COR-L47 (cell line): ENCODE results near the gene NAA10.

Source experiments
- DNase-seq: peaks from one replicate; lab custom pipeline; 2025; lab: John Stamatoyannopoulos, UW

Gene NAA10

DNA sequence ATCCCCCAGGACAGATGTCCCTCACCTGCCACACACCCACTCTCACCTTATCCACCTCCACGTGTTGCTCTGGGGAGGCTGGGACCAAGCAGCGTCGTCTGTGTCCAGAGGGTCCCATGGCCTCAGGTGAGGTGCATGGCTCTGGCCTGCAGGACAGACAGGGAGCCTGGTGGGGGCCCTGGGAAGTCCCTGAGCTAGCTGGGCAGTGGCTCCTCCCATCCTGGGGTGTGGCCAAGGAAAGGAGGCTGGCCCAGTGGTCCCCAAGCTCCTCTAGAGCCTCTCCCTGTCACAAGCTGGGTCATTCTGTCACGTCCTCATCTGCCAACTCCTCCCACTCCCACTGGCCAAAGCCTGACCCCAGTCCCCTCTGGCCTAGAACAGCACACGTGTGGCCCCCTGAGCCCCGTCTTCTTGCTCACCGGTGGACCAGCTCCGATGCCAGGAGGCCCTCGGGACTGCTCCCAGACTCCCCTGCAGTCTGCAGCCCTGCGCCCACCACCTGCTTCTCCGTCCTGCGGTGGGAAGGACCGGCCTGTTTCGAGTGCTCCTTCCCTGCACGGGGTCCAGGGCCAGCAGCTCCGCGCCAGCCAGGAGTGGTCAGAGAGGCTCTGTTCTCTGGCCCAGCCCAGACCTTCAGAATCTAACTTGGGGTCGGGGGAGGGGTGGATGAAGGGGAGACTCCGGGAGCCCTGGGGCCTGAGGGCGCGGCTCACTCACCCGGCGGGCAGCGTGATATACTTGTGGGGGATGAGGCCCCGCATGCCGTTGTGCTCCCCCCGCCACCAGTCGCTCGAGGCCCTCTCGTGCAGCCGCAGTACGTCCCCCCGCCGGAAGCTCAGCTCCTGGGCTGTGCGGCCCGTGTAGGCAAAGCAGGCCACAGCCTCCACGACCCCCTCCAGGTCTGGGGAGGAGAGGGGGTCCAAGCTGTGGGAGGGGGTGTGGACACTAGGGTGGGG, 25.5 kb downstream of the NAA10 start:
- no peak for DNase-seq

DNA sequence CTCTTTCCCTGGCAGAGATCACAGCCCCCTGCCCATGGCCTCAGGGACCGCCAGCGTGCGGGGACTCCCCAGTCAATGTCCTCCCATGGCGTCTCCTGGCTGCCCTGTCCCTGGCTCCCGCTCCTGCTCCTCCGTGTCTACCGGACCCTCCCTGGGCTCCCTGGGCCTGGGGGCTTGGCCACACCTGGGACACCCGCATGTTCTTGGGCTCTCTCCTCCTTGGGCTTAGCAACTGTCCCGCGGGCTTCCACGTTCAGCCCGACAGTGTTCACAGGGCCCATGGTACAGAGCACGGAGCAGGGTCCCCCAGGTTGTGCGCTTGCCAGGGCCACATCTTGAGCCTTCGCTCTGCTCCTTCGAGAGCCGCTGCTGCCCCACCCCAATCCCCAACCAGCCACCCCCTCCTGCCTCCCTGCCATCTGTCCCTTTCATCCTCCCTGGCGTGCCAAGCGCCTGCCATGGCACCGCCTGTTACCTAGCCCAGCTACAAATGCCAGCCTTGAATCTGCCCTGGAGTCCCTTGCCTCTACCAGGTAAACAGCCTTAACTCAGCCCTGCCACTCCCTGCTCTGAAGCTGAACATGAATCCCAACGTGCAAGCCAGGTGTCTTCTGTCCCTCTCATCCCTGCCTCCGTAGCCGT, 26.5 kb downstream of the NAA10 start:
- DNase-seq: no peak

DNA sequence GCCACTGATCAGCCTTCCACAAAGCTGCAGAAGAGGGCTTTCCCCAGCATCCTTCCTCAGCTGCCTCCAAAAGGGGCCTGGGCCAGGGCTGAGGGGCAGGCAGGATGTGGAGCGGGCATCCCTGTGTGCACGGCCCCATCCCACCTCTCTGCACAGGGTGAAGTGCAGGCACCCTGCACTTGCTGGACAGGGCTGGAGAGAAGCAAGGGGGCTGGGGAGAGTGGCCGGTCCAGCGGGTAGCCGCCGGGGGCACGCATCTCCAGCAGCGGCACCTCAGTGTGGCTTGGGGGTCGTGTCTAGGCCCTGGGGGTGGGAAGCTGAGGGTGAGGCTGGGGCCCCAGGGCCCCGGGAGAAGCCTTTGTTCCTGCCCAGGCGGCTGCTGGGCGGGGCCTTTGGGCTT, 27.4 kb downstream of the NAA10 start:
- no peak for DNase-seq

DNA sequence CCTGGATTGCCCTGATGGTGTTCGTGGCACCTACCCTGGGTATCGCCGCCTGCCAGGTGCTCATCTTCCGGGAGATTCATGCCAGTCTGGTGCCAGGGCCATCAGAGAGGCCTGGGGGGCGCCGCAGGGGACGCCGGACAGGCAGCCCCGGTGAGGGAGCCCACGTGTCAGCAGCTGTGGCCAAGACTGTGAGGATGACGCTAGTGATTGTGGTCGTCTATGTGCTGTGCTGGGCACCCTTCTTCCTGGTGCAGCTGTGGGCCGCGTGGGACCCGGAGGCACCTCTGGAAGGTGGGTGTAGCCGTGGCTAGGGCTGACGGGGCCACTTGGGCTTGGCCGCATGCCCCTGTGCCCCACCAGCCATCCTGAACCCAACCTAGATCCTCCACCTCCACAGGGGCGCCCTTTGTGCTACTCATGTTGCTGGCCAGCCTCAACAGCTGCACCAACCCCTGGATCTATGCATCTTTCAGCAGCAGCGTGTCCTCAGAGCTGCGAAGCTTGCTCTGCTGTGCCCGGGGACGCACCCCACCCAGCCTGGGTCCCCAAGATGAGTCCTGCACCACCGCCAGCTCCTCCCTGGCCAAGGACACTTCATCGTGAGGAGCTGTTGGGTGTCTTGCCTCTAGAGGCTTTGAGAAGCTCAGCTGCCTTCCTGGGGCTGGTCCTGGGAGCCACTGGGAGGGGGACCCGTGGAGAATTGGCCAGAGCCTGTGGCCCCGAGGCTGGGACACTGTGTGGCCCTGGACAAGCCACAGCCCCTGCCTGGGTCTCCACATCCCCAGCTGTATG, 28.5 kb downstream of the NAA10 start:
- no peak for DNase-seq

DNA sequence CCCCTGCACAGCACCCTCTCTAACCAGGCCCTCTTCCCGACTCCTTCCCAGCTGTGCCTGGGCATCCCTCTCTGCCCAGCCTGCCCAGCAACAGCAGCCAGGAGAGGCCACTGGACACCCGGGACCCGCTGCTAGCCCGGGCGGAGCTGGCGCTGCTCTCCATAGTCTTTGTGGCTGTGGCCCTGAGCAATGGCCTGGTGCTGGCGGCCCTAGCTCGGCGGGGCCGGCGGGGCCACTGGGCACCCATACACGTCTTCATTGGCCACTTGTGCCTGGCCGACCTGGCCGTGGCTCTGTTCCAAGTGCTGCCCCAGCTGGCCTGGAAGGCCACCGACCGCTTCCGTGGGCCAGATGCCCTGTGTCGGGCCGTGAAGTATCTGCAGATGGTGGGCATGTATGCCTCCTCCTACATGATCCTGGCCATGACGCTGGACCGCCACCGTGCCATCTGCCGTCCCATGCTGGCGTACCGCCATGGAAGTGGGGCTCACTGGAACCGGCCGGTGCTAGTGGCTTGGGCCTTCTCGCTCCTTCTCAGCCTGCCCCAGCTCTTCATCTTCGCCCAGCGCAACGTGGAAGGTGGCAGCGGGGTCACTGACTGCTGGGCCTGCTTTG, 29.2 kb downstream of the NAA10 start:
- DNase-seq: no peak

DNA sequence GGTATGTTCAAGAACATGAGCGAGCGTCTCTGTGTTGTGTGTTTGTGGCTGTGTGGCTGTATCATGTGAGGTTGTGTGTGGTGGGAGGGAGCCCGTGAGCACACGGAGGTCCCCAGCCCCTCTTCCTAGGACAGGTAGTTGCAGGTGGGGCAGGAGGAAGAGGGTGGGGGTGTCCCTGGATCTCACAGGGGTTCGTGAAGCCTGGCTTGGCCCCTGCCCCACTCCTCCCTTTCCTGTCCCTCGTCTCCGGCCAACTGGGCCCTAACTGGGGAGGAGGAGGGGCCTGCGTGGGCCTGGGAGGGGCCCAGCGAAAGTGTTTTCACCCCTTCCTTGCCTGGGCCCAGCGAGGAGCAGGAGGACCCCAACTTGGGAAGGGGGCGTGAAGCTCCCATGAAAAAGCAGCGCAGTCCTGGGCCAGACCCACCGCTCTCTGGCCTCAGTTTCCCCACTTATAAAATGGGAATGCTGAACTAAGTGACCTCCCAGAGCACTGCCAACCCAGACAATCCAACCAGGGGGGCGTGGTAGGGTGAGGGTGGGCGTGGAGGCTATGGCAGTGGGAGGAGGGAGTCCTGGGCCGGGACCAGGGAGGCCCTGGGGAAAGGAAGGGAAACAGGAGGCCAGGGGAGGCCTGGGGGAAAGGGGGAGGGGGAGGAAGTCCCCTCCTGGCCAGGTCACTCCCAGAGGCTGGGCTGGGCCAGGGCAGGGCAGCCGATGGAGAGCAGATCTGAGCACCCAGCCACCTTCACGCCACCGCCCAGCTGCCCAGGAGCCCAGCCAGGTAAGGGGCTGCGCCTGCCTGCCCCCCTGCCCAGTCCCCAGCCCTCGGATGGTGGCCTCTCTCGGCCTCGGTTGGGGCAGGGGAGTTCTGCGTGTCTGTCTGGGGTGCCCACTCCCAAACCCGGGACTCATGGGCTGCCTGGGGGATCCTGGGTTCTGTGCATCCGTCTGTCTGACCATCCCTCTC, 30.6 kb downstream of the NAA10 start, which contains the start of gene AVPR2:
Gene AVPR2, plus strand, starts transcription at position 683 of the 967 bp plus-strand sequence. CDS start 473 bp downstream, outside the sequence.
- no peak for DNase-seq

DNA sequence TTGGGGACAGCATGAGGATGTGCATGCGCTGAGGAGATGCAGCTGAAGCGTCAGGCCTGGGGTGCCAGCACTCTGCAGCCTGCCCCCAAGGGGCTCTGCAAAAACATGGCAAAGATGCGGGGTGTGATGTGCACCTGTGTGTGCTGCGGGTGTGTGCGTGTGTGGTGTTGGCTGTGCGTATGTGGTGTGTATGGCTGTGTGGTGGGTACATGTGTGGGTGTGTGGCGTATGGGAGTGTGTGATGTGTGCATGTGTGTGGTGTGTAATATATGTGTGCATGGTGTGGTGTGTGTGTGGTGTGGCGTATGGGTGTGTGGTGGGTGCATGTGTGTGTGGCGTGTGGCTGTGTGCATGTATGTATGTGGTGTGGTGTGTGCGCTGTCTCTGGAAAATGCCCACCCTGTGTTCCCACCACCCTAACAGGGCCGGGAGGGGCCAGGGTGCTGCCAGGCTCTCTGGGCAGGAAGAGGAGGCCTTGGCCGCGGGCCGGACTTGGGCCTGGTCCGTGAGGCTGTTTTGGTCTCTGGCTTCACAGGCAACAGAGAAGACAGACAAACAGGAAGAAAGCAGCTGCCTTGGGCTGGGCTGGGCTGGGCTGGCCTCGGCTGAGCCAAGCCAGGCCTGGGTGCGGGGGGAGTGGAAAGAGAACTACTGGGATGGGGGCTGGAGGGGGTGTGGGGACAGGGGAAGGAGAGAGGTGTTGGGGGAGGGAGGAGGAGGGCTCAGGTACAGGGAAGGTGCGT, 31.4 kb downstream of the NAA10 start:
- no peak for DNase-seq

DNA sequence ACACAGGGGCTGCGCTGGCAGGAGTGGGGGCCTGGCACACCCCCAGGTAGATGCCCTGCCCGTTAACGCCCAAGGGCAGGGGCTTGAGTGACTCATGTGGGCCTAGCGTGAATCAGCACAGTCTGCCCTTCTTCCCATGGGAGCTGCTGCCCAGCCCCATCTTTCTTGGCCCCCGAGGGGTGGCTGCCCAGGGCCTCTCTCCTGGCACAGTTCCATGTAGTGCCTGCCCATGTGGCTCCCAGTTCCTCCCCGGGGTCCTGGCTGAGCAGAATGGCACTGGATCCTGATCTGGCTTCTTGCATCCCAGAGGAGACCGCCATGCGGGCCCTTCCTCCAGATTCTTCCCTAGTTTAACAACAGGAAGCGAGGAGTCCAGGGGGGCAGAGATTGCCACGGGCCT, 32.5 kb downstream of the NAA10 start:
- DNase-seq: no peak

DNA sequence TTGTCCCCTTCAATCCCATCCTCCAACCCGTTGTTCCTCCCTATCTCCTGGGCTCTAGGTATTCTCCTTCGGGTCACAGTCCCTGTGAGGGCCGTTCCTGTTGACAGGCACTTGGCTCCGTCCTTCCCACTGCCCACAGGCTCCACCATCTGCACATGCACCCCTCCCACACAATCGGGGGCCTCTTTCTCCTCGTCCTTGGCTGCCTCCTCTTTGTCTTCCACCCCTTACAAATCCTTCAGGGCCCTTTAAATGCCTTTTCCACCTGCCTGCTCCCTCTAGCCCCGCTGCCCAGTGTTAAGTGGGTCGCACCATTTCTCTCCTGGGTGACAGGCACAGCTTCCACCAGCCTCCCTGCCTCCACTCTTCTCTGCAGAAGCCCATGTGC, 33.1 kb downstream of the NAA10 start:
- DNase-seq: no peak

DNA sequence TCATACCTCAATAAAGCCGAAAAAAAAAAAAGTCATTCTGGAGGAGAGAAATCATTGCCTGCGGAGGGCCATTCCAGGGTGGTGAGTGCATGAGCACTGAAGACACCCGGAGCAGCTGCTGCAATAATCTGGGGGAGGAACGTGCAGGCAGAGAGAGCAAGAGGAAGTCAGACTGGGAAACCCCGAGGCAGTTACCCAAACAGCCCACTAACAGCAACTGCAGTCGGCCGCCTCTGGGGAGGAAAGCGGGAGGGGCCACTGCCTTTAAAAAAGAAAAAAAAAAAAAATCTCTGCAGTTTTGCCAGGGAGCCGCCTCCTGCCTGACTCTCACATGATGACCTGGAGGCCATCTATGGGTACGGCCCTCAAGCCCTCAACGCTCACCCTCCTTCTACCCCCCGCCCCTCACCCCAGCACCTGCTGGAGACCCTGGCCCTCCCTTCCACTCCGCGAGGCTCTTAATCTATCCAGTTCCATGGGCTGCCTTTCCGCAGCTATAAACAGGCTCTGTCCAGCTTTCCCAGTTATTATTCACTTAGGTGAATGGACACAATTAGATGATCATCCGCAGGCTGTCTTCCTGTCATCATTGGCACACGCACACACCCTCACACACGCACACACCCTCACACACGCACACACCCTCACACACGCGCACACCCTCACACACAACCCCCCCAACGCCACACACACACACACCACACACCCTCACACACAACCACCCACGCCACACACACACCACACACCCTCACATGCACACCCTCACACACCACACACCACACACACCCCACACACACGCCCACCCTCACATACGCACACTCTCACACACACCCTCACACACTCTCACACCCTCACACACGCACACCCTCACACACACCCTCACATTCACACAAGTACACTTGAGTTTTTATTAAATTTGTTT, 33.7 kb downstream of the NAA10 start:
- no peak for DNase-seq

DNA sequence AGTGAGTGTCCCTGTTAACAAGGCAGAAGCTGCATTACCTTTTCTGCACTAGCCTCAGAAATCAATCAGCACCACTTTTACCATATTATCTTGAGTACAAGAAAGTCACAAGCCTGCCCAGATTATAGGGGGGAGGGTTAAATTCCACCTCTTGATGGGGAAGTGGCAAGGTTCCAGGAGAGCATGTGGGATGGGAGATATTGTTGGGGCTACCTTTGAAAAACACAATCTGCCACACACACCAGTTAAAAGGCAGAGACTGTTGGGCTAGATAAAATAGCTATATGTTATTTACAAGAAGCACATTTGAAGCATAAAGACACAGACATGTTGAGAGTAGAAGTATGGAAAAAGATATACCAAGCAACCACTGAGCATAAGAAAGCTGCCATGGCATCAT, 36.9 kb downstream of the NAA10 start:
- no peak for DNase-seq

DNA sequence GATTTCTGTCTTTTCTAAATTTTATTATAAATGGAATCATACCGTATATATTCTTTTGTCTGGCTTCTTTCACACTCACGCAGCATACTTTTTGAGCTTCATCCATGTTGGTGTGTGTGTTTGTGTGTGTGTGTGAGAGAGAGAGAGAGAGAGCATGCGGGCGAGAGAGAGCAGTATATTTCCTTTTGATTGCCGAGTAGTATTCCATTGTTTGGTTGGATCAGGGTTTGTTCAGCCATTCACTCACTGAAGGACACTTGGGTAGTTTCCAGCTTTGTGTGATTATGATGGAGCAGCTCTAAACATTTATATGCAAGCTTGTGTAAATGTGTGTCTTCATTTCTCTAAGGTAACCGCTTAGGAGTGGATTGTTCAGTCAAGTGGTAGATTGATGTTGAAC, 45.7 kb downstream of the NAA10 start:
- DNase-seq: no peak

DNA sequence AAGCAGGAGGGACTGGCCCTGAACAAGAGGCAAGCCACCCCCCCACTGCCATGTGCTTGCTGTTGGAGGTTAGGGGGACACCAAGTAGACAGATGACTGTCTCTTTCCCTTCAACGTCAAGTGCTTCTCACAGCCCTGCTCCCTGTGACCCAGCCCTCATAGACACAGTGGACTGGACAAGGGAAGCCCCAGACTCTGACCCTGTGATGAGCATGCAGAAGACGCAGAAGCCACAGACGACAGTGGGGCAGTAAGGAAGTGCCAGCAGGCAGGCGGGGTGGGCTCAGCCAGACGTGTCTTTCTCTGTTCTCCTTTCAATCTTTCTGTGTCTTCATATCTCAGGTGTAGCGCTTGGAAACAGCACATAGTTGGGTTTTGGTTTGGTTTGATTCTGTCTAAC, 46.5 kb downstream of the NAA10 start:
- no peak for DNase-seq

DNA sequence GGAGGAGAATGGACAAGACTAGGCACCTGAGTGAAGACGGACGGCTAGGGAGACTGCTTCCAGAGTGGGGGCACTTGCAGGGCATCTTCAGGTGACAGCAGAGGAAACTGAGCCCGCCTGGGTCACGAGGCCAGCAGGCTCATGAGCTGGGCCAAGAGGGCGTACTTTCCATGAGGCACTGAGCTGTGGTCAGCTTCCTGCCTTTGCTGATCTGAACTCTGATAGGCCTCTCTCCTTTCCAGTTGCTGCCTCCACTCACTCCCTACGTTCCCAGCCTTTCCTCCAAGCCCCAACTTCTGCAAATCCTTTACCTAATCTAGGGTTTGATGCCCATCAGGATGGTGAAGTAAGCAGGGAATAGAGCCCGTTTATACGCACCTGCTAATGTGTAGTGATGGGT, 47.5 kb downstream of the NAA10 start:
- no peak for DNase-seq

DNA sequence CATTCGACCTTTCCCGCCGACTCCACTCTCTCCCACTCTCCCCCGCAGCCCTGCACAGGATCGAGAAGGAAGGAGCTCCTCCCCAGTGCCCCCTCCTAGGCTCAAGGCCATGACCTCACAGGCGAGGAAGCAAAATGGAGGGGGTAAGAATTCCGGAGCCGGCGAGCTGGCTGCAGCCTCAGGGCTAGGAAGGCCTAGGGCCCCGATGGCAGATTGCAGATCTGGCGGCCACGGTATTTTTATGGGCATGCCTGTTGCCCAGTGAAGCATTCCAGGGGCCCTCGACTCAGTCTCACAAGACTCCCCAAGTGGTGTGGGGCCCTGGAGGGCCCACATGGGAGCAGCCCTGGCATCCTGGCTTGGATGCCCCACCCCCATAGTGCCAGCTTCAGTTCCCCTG, 47.9 kb downstream of the NAA10 start:
- no peak for DNase-seq

DNA sequence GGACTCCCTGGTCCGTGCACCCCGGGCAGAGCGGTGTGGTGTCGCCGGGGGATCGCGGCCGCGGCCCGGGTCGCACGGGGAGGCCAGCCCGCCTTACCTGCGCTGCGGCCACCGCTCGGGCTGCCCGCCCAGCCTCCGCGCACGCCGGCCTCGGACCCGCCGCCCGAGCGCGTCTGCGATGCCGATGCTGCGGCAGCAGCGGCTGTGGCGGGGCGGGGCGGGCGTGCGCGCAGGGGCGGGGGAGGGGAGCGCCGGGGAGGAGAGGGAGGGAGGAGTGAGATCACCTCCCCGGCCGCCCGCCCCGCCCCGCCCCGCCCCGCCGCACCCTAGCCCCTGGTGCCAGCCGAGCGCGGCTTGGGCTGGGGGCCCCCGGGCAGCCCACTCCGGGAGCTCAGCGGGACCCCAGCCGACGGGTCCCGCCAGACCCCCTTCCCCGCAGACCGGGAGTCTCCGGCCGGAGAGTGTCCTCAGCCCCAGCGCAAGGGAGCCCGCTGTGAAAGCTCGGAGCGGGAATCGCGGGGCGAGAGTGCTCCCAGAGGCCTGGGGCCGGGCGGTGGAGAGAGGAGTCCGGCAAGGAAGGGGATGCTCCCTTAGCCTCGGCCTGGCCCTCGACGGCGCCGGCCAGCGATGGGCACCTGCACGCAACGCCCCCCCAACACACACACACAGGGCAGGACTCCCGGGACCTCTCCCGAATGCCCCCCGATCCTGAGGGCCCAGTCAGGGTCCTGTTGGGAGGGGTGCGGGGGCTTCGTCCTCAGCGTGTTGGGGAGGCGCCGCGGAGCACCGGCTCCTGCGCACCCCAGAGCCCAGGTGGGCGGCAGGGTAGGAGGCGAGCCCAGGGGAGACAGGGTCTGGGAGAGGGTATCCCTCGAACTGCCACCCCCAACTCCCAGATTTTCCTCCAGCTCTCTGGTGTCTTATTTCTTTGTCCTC, 48.6 kb downstream of the NAA10 start, which contains the start of gene L1CAM:
Gene L1CAM, minus strand, starts transcription at position 206 of the 936 bp plus-strand sequence. CDS start 10,337 bp downstream, outside the sequence.
- DNase-seq: no peak

DNA sequence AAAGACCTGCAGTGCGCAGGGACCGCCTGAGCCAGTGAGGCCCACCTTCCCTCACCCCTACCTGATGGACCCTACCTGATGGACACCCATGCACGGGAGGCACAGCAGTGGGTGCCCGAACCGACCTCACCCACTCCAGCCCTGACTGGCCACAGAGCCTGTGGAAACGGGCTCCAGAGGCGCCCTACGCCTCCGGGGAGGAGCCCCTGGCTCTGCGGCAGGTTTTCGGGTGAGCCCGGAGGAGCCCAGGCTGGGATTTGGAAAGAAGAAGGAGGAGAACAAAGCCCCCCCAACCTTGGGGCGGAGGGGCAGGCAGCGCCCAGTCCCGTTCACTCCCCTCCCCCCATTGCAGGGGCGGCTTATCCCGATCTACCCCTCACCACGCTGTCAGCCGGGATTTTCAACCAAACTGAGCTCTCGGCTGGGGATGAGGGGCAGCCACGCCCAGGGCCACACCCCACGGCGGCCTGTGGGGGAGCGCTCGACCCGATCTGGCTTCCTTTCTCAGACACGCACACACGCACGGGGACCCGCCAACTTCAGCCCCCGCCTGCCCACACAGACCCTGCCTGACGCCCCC, 49.5 kb downstream of the NAA10 start:
- no peak for DNase-seq
